Astrocyte (in vitro differentiated cells and primary cell): Measurements from ENCODE around the gene SLC9A3.

ENCODE experiments used
- EZH2 ChIP-seq: IDR thresholded peaks from 2 replicates; pipeline ENCODE4 v1.6.1; 2012; ENCODE audit warnings: mild to moderate bottlenecking, low read length, inconsistent platforms; ENCODE audit not compliant: insufficient read depth
- TF ChIP-seq, protein P1 (sequence below): IDR thresholded peaks from 2 replicates; pipeline ENCODE4 v1.5.1; 2011; ENCODE audit warnings: low read depth, mild to moderate bottlenecking, inconsistent platforms, low read length, moderate library complexity; ENCODE audit not compliant: insufficient read depth

DNA sequence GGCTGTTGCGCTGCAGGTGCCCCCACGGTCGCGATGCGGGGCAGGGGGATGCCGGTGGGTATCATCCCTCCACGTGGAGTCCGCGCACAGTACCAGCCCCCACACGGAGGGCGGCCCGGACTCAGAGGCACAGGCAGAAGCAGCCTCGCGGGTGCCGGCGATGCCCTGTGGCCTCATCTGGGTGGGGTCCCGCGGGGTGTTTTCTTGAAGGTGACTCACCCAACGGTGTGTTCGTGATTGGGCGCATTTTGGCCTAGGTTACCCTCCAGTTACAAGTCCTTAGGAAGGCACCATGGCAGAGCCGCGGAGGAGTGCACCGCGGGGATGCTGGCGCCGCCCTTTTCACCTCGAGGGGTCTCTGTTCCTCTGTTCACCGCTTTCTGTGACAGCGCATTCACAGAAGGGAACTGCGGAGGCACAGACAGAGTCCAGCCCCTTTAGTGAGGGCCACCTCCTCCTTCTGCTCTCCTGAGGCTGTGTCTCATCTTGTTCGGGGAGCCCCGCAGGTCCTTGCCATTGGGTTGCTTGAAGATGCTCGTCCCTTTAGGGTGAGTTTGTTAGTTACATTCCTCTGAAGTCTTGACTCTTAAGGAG is 102.9 kb downstream of the SLC9A3 start:
- TF ChIP-seq, protein P1, sequence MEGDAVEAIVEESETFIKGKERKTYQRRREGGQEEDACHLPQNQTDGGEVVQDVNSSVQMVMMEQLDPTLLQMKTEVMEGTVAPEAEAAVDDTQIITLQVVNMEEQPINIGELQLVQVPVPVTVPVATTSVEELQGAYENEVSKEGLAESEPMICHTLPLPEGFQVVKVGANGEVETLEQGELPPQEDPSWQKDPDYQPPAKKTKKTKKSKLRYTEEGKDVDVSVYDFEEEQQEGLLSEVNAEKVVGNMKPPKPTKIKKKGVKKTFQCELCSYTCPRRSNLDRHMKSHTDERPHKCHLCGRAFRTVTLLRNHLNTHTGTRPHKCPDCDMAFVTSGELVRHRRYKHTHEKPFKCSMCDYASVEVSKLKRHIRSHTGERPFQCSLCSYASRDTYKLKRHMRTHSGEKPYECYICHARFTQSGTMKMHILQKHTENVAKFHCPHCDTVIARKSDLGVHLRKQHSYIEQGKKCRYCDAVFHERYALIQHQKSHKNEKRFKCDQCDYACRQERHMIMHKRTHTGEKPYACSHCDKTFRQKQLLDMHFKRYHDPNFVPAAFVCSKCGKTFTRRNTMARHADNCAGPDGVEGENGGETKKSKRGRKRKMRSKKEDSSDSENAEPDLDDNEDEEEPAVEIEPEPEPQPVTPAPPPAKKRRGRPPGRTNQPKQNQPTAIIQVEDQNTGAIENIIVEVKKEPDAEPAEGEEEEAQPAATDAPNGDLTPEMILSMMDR = no peak
- no peak for TF ChIP-seq EZH2
